ENCODE data around the gene SMAD3.
"Not testable (repeated sequence)": the region's sequence is repeated elsewhere in the genome, so short reads cannot be mapped to it uniquely, and the experiment has no call there.

The SMAD3 gene

DNA sequence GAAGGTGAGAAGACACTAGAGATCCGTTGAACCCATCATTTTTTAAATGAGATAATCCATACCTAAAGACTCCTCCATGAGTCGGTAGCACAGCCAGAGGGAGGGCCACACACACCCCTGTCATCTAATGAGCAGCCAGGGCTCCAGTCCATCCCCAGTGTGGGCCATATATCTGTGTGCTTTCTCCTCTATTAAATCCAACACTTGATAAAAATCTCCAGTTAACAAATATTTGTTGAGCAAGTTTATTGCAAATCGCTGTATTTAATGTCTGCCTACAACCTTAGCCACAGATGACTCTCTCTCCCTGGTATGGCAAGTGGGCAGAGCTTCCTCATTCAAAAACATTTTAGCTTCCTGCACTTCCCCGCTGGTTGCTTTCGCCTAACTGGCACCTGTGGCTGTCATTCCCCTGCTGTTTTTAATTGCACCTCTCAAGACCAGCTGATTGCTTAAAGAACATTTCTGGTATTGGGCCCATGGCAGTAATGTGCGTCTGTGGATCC lies 82.8 kb downstream of the SMAD3 start:
- DNase-seq (ENCODE audit: low read depth, low spot score) = no peak
- Histone ChIP-seq H3K9ac (ENCODE audit: insufficient read length, low read depth) (no peak overlapping the region), H3K9me3 (ENCODE audit: insufficient read depth, low read length) (no peaks in the 10 kb centered on the region), H3K4me1 (ENCODE audit: insufficient read depth, insufficient read length) (peaks cover 30% of the 10 kb centered on the region), H3K36me3 (ENCODE audit: insufficient read depth, insufficient read length, low read length) (peaks cover 3% of the 10 kb centered on the region), H3K27me3 (ENCODE audit: insufficient read depth, insufficient read length) (no peaks in the 10 kb centered on the region), H3K4me3 (ENCODE audit: insufficient read length, low read depth) (no peak overlapping the region)
- TF ChIP-seq YY1 (IDR thresholded peaks at IDR 0.05; ENCODE audit: insufficient read depth, insufficient read length) (no peak), ZNF274 (IDR thresholded peaks at IDR 0.05; ENCODE audit: low read depth, low read length) (no peak)

- Histone ChIP-seq H3K4me3 (ENCODE audit: insufficient read length, low read depth) (no peak overlapping the region), H3K4me1 (ENCODE audit: insufficient read depth, insufficient read length) (peaks cover 30% of the 10 kb centered on the region), H3K36me3 (ENCODE audit: insufficient read depth, insufficient read length, low read length) (peaks cover 9% of the 10 kb centered on the region), H3K27me3 (ENCODE audit: insufficient read depth, insufficient read length) (no peaks in the 10 kb centered on the region), H3K9ac (ENCODE audit: insufficient read length, low read depth) (peak overlapping the region; percentile 5), H3K9me3 (ENCODE audit: insufficient read depth, low read length) (no peaks in the 10 kb centered on the region)
- DNase-seq (ENCODE audit: low read depth, low spot score) = peak; percentile 86
- no peak for TF ChIP-seq ZNF274 (IDR thresholded peaks at IDR 0.05; ENCODE audit: low read depth, low read length)
- no peak for TF ChIP-seq YY1 (IDR thresholded peaks at IDR 0.05; ENCODE audit: insufficient read depth, insufficient read length)
- no peak for TF ChIP-seq SUZ12 (IDR thresholded peaks at IDR 0.05; ENCODE audit: extremely low read depth, insufficient read depth, insufficient read length)
Observed at GRCh38 chr15:67149068-67149772, 83.8 kb downstream of the SMAD3 start.

DNA sequence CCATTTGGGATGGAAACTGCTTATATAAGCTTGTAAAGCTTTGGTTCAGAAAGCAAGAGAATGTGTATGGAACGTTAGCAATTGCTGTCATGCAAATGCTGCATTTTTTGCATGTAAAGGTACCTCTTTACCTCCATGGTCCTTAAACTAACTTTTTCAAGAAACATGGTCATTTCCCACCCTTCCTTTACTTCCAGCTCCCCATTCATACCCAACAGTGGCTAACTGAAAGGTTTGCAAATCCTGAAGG lies 84.3 kb downstream of the SMAD3 start:
- no peak overlapping the region for H3K4me3 ChIP-seq (ENCODE audit: insufficient read length, low read depth)
- H3K36me3 ChIP-seq (ENCODE audit: insufficient read depth, insufficient read length, low read length) = peaks cover 11% of the 10 kb centered on the region

DNA sequence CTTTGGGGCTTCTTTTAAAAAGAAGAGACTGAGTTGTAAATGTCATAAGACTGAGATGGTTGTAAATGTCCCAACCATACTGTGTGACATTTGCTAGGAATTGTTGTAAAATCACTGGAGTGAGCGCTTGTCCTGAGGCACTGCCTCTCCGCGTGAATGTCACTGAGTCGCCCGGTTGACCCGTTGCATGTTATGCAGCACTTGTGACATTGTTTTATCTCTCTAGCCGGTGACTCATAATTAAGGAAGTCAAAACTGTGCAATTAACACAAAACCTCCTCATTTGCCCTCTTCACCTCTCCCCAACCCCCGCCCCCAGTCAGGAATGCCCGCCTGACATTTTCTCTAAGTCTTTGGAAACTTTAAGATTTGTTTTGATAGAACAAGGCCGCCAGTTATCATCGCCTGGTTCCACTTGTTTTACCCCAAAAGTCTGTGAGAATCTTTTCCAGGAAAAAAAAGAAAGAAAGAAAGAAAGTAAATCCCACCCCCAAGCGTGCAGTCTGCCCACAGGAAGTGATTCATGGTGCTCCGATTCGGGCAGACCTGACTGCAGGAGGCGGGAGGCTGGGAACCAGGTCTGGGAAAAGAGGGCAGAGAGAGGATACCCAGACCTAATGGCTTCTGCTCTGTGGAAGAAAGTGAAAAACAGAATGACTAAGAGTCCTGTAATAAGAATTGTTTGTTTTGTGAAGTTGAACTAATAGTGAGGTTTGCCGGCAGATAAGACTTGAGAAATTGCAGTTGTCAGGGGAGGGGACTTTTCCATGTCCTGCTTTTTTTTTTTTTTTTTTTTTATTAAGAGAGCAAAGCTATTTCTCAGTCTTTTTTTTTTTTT lies 84.8 kb downstream of the SMAD3 start:
- Histone ChIP-seq H3K4me3 (ENCODE audit: insufficient read length, low read depth) (no peak overlapping the region), H3K27me3 (ENCODE audit: insufficient read depth, insufficient read length) (no peaks in the 10 kb centered on the region), H3K9ac (ENCODE audit: insufficient read length, low read depth) (no peak overlapping the region), H3K9me3 (ENCODE audit: insufficient read depth, low read length) (no peaks in the 10 kb centered on the region), H3K4me1 (ENCODE audit: insufficient read depth, insufficient read length) (peaks cover 26% of the 10 kb centered on the region), H3K36me3 (ENCODE audit: insufficient read depth, insufficient read length, low read length) (peaks cover 16% of the 10 kb centered on the region)
- TF ChIP-seq SUZ12 (IDR thresholded peaks at IDR 0.05; ENCODE audit: extremely low read depth, insufficient read depth, insufficient read length) = no peak
- TF ChIP-seq ZNF274 (IDR thresholded peaks at IDR 0.05; ENCODE audit: low read depth, low read length) = no peak
- no peak for TF ChIP-seq YY1 (IDR thresholded peaks at IDR 0.05; ENCODE audit: insufficient read depth, insufficient read length)
- peak; percentile 80 for DNase-seq (ENCODE audit: low read depth, low spot score)

More for the DNA sequence above, 84.3 kb downstream of the SMAD3 start:
- TF ChIP-seq SUZ12 (IDR thresholded peaks at IDR 0.05; ENCODE audit: extremely low read depth, insufficient read depth, insufficient read length) = no peak
- no peak for TF ChIP-seq YY1 (IDR thresholded peaks at IDR 0.05; ENCODE audit: insufficient read depth, insufficient read length)
- TF ChIP-seq ZNF274 (IDR thresholded peaks at IDR 0.05; ENCODE audit: low read depth, low read length) = no peak
- H3K9ac ChIP-seq (ENCODE audit: insufficient read length, low read depth) = no peak overlapping the region
- no peak for DNase-seq (ENCODE audit: low read depth, low spot score)
- H3K9me3 ChIP-seq (ENCODE audit: insufficient read depth, low read length) = no peaks in the 10 kb centered on the region
- H3K4me1 ChIP-seq (ENCODE audit: insufficient read depth, insufficient read length) = peaks cover 27% of the 10 kb centered on the region
- no peaks in the 10 kb centered on the region for H3K27me3 ChIP-seq (ENCODE audit: insufficient read depth, insufficient read length)

- peaks cover 25% of the 10 kb centered on the region for H3K36me3 ChIP-seq (ENCODE audit: insufficient read depth, insufficient read length, low read length)
- no peak overlapping the region for H3K4me3 ChIP-seq (ENCODE audit: insufficient read length, low read depth)
- no peaks in the 10 kb centered on the region for H3K27me3 ChIP-seq (ENCODE audit: insufficient read depth, insufficient read length)
- no peak for DNase-seq (ENCODE audit: low read depth, low spot score)
- peaks cover 12% of the 10 kb centered on the region for H3K4me1 ChIP-seq (ENCODE audit: insufficient read depth, insufficient read length)
- TF ChIP-seq ZNF274 (IDR thresholded peaks at IDR 0.05; ENCODE audit: low read depth, low read length) (no peak), YY1 (IDR thresholded peaks at IDR 0.05; ENCODE audit: insufficient read depth, insufficient read length) (no peak), SUZ12 (IDR thresholded peaks at IDR 0.05; ENCODE audit: extremely low read depth, insufficient read depth, insufficient read length) (no peak)
- H3K9ac ChIP-seq (ENCODE audit: insufficient read length, low read depth) = no peak overlapping the region
- H3K9me3 ChIP-seq (ENCODE audit: insufficient read depth, low read length) = peaks cover 9% of the 10 kb centered on the region; the same call in 1 of the 2 replicates
Observed at GRCh38 chr15:67152429-67152828, 87.0 kb downstream of the SMAD3 start.

DNA sequence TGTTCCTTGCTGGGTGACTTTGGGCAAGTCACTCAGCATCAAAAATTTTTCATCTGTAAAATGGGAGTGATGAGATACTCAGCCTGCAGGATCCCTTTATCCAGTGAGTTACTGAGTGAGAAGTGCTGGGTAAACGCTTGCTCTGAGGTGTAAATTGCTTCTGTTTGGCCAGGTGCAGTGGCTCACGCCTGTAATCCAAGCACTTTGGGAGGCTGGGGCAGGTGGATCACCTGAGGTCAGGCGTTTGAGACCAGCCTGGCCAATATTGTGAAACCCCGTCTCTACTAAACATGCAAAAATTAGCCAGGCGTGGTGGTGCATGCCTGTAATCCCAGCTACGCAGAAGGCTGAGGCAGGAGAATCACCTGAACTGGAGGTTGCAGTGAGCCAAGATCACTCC lies 87.6 kb downstream of the SMAD3 start:
- H3K4me1 ChIP-seq (ENCODE audit: insufficient read depth, insufficient read length); H3K9me3 ChIP-seq (ENCODE audit: insufficient read depth, low read length); DNase-seq (ENCODE audit: low read depth, low spot score); H3K9ac ChIP-seq (ENCODE audit: insufficient read length, low read depth); H3K4me3 ChIP-seq (ENCODE audit: insufficient read length, low read depth); H3K27me3 ChIP-seq (ENCODE audit: insufficient read depth, insufficient read length): not testable (repeated sequence)
- peaks cover 27% of the 10 kb centered on the region for H3K36me3 ChIP-seq (ENCODE audit: insufficient read depth, insufficient read length, low read length)

DNA sequence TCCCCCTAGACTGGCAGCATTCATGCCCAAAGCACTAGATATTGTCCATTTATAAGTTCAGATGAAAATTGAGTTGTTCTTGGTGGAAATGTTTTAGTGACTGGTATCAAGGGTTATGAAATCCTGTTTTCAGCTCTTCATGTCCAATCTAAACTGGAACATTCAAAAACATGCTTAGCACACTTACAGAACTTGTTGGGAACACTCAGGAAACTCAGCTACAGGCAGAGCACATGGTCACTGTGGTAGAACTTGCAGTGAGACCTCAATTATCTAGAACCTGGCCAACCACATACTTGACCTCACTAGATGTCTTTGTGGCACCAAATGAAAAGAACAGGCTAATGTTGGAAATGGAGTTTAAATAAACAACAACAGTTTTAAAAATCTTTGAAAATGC lies 88.8 kb downstream of the SMAD3 start:
- TF ChIP-seq YY1 (IDR thresholded peaks at IDR 0.05; ENCODE audit: insufficient read depth, insufficient read length) (no peak), SUZ12 (IDR thresholded peaks at IDR 0.05; ENCODE audit: extremely low read depth, insufficient read depth, insufficient read length) (no peak), ZNF274 (IDR thresholded peaks at IDR 0.05; ENCODE audit: low read depth, low read length) (no peak)
- H3K9ac ChIP-seq (ENCODE audit: insufficient read length, low read depth) = no peak overlapping the region
- peaks cover 9% of the 10 kb centered on the region; the same call in 1 of the 2 replicates for H3K9me3 ChIP-seq (ENCODE audit: insufficient read depth, low read length)
- peaks cover 32% of the 10 kb centered on the region for H3K36me3 ChIP-seq (ENCODE audit: insufficient read depth, insufficient read length, low read length)
- no peak for DNase-seq (ENCODE audit: low read depth, low spot score)
- no peak overlapping the region for H3K4me3 ChIP-seq (ENCODE audit: insufficient read length, low read depth)
- H3K4me1 ChIP-seq (ENCODE audit: insufficient read depth, insufficient read length) = no peaks in the 10 kb centered on the region
- H3K27me3 ChIP-seq (ENCODE audit: insufficient read depth, insufficient read length) = no peaks in the 10 kb centered on the region
